Stimulated activated CD4-positive, alpha-beta T cell treated with anti-CD3 and anti-CD28 coated beads, TNF-alpha, amount 100 ng/mL, for 24 hours (primary cell): ENCODE results near the gene ACTR2.
"Not testable (repeated sequence)": the region's sequence is repeated elsewhere in the genome, so short reads cannot be mapped to it uniquely, and the experiment has no call there.

ENCODE experiments used
- DNase-seq, 3 experiments: peaks; one replicate each; pipeline ENCODE4 v3.0.0-alpha.2; 2020; ENCODE audit warnings: low read depth in 3 of 3

Gene ACTR2

GRCh38 chr2:65227456-65228262 lies at the start of gene ACTR2:
ACTR2 (plus strand) TSS chr2:65227831; CDS start chr2:65227910, 79 bp downstream.
- peak; percentile 87 to 94 (median 90) for DNase-seq

GRCh38 chr2:65182570-65182969 lies 45.1 kb upstream of the ACTR2 start:
- DNase-seq: no peak

GRCh38 chr2:65183406-65183805 lies 44.2 kb upstream of the ACTR2 start:
- not testable (repeated sequence) for DNase-seq

- no peak for DNase-seq
These were observed 42.6 kb upstream of the ACTR2 start for GRCh38 chr2:65185012-65185411.

GRCh38 chr2:65186093-65186868 lies 41.4 kb upstream of the ACTR2 start:
- no peak for DNase-seq

- peak; percentile 25 to 59 (median 28) for DNase-seq
These were observed 40.5 kb upstream of the ACTR2 start for GRCh38 chr2:65186872-65187851.

- no peak for DNase-seq
These were observed 34.2 kb upstream of the ACTR2 start for GRCh38 chr2:65193446-65193845.

- no peak for DNase-seq
These were observed 28.9 kb upstream of the ACTR2 start for GRCh38 chr2:65198737-65199136.

GRCh38 chr2:65199166-65199565 lies 28.5 kb upstream of the ACTR2 start:
- DNase-seq: no peak

GRCh38 chr2:65199891-65200290 lies 27.7 kb upstream of the ACTR2 start:
- DNase-seq: no peak

GRCh38 chr2:65204461-65205210 lies 23.0 kb upstream of the ACTR2 start:
- no peak for DNase-seq

- DNase-seq: no peak
These were observed 15.5 kb upstream of the ACTR2 start for GRCh38 chr2:65212115-65212514.

GRCh38 chr2:65212619-65213018 lies 15.0 kb upstream of the ACTR2 start:
- no peak for DNase-seq

- DNase-seq: no peak
These were observed 14.6 kb upstream of the ACTR2 start for GRCh38 chr2:65213035-65213434.

- DNase-seq: no peak
These were observed 13.3 kb upstream of the ACTR2 start for GRCh38 chr2:65214361-65214760.

GRCh38 chr2:65214843-65215242 lies 12.8 kb upstream of the ACTR2 start:
- no peak for DNase-seq

- no peak for DNase-seq
These were observed 11.7 kb upstream of the ACTR2 start for GRCh38 chr2:65215946-65216345.

- no peak for DNase-seq
These were observed 7.0 kb upstream of the ACTR2 start for GRCh38 chr2:65220432-65221131.

- DNase-seq: not testable (repeated sequence)
These were observed 6.4 kb upstream of the ACTR2 start for GRCh38 chr2:65221275-65221674.

GRCh38 chr2:65227020-65227455 lies 593 bp upstream of the ACTR2 start:
- DNase-seq: no peak
